ENCODE results near the gene HIPK2. TPM values are rescaled to one million over a fixed set of nuclear protein-coding genes. Genes with fewer than 3 reads are reported as not detected.

Gene HIPK2
- total RNA-seq, 1 experiment from 2014 or later: 2.0 TPM

GRCh38 chr7:139663608-139664177, 114.1 kb downstream of the HIPK2 start:
- DNase-seq: no peak

GRCh38 chr7:139661903-139662302, 115.9 kb downstream of the HIPK2 start:
- H3K36me3 ChIP-seq: no peaks in the 10 kb centered on the region
- H3K9me3 ChIP-seq: no peaks in the 10 kb centered on the region
- no peaks in the 10 kb centered on the region for H3K27me3 ChIP-seq
- no peak overlapping the region for H3K4me3 ChIP-seq
- DNase-seq: no peak

More at GRCh38 chr7:139663608-139664177, 114.1 kb downstream of the HIPK2 start:
- H3K9me3 ChIP-seq: no peaks in the 10 kb centered on the region
- H3K27me3 ChIP-seq: no peaks in the 10 kb centered on the region
- no peaks in the 10 kb centered on the region for H3K36me3 ChIP-seq
- H3K4me3 ChIP-seq: no peak overlapping the region

- H3K9me3 ChIP-seq: no peaks in the 10 kb centered on the region
- H3K4me3 ChIP-seq: no peak overlapping the region
- no peaks in the 10 kb centered on the region for H3K27me3 ChIP-seq
- no peaks in the 10 kb centered on the region for H3K36me3 ChIP-seq
- DNase-seq: no peak
These were observed 116.8 kb downstream of the HIPK2 start for GRCh38 chr7:139661043-139661440.

GRCh38 chr7:139660317-139661042, 117.3 kb downstream of the HIPK2 start:
- H3K4me3 ChIP-seq: no peak overlapping the region
- H3K36me3 ChIP-seq: no peaks in the 10 kb centered on the region
- DNase-seq: no peak
- H3K27me3 ChIP-seq: no peaks in the 10 kb centered on the region
- no peaks in the 10 kb centered on the region for H3K9me3 ChIP-seq

GRCh38 chr7:139659922-139660316, 117.9 kb downstream of the HIPK2 start:
- H3K27me3 ChIP-seq: no peaks in the 10 kb centered on the region
- H3K4me3 ChIP-seq: no peak overlapping the region
- DNase-seq: no peak
- no peaks in the 10 kb centered on the region for H3K9me3 ChIP-seq
- no peaks in the 10 kb centered on the region for H3K36me3 ChIP-seq

- no peaks in the 10 kb centered on the region for H3K27me3 ChIP-seq
- H3K4me3 ChIP-seq: no peak overlapping the region
- no peaks in the 10 kb centered on the region for H3K9me3 ChIP-seq
- DNase-seq: no peak
- no peaks in the 10 kb centered on the region for H3K36me3 ChIP-seq
These were observed 118.7 kb downstream of the HIPK2 start for GRCh38 chr7:139658908-139659675.

GRCh38 chr7:139658296-139658695, 119.5 kb downstream of the HIPK2 start:
- no peak for DNase-seq
- Histone ChIP-seq H3K36me3 (no peaks in the 10 kb centered on the region), H3K27me3 (no peaks in the 10 kb centered on the region), H3K4me3 (no peak overlapping the region), H3K9me3 (no peaks in the 10 kb centered on the region)

- DNase-seq: no peak
- Histone ChIP-seq H3K4me3 (no peak overlapping the region), H3K36me3 (no peaks in the 10 kb centered on the region), H3K9me3 (no peaks in the 10 kb centered on the region), H3K27me3 (no peaks in the 10 kb centered on the region)
These were observed 120.1 kb downstream of the HIPK2 start for GRCh38 chr7:139657725-139658124.

- Histone ChIP-seq H3K9me3 (no peaks in the 10 kb centered on the region), H3K4me3 (no peak overlapping the region), H3K27me3 (no peaks in the 10 kb centered on the region), H3K36me3 (no peaks in the 10 kb centered on the region)
- DNase-seq: no peak
These were observed 121.4 kb downstream of the HIPK2 start for GRCh38 chr7:139656387-139656786.

GRCh38 chr7:139655305-139655704, 122.5 kb downstream of the HIPK2 start:
- no peaks in the 10 kb centered on the region for H3K27me3 ChIP-seq
- H3K9me3 ChIP-seq: no peaks in the 10 kb centered on the region
- DNase-seq: no peak

GRCh38 chr7:139654276-139655181, 123.3 kb downstream of the HIPK2 start:
- Histone ChIP-seq H3K36me3 (no peaks in the 10 kb centered on the region; the same call in 1 of the 2 replicates), H3K27me3 (no peaks in the 10 kb centered on the region), H3K4me3 (no peak overlapping the region), H3K9me3 (no peaks in the 10 kb centered on the region)
- DNase-seq: no peak

More at GRCh38 chr7:139655305-139655704, 122.5 kb downstream of the HIPK2 start:
- Histone ChIP-seq H3K4me3 (no peak overlapping the region), H3K36me3 (no peaks in the 10 kb centered on the region; the same call in 1 of the 2 replicates)

- Histone ChIP-seq H3K4me3 (no peak overlapping the region), H3K9me3 (no peaks in the 10 kb centered on the region), H3K27me3 (no peaks in the 10 kb centered on the region), H3K36me3 (no peaks in the 10 kb centered on the region; the same call in 1 of the 2 replicates)
- DNase-seq: no peak
These were observed 125.9 kb downstream of the HIPK2 start for GRCh38 chr7:139651914-139652313.

GRCh38 chr7:139651308-139651707, 126.5 kb downstream of the HIPK2 start:
- Histone ChIP-seq H3K4me3 (no peak overlapping the region), H3K36me3 (no peaks in the 10 kb centered on the region; the same call in 1 of the 2 replicates), H3K27me3 (no peaks in the 10 kb centered on the region), H3K9me3 (no peaks in the 10 kb centered on the region)
- peak; percentile 12 for DNase-seq

GRCh38 chr7:139650429-139651100, 127.2 kb downstream of the HIPK2 start:
- Histone ChIP-seq H3K36me3 (peaks cover 3% of the 10 kb centered on the region), H3K9me3 (no peaks in the 10 kb centered on the region), H3K4me3 (no peak overlapping the region), H3K27me3 (no peaks in the 10 kb centered on the region)
- no peak for DNase-seq

GRCh38 chr7:139648941-139649425, 128.8 kb downstream of the HIPK2 start:
- no peaks in the 10 kb centered on the region for H3K27me3 ChIP-seq
- H3K9me3 ChIP-seq: no peaks in the 10 kb centered on the region
- DNase-seq: no peak
- H3K4me3 ChIP-seq: no peak overlapping the region
- peaks cover 5% of the 10 kb centered on the region for H3K36me3 ChIP-seq

- no peaks in the 10 kb centered on the region for H3K27me3 ChIP-seq
- H3K36me3 ChIP-seq: peaks cover 5% of the 10 kb centered on the region
- no peak overlapping the region for H3K4me3 ChIP-seq
- H3K9me3 ChIP-seq: no peaks in the 10 kb centered on the region
- no peak for DNase-seq
These were observed 129.4 kb downstream of the HIPK2 start for GRCh38 chr7:139648391-139648861.
